Fibroblast of skin of left quadriceps (primary cell): ENCODE data around the gene DNM3.

ENCODE experiments used
- DNase-seq, 2 experiments: peaks; one replicate each; pipeline ENCODE4 v3.0.0-alpha.2; 2013; ENCODE audit warnings: low read depth in 2 of 2

Gene DNM3

GRCh38 chr1:172393354-172393753 is 552.1 kb downstream of the DNM3 start:
- no peak for DNase-seq

DNA sequence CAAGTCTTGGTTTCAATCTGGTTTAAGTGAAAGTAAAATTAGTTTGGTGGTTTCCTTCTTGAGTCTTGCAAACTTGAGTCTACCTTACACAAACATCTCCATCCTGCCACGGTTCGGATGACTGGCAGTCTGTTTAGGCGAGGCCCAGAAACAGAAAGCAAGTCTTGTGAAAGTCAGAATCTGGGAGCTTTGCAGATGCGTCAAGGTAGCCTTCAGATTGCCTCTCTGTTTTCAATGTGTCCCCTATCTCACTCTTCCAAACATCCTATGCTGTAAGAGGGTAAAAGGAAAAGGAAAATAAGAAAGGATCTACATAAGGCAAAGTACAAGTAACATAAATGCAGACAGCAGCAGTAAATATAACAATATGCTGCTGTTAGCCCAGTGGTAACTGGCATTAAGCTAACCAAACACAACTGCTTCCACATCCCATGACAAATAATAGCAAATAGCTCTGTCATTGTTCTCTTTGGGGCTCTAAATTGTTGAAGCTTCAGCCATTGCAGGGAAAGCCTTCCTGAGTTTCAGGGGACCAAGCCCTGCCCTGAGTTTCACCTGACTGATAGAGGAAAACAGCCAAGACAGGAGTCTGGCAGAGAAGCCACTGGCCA is 552.9 kb downstream of the DNM3 start:
- no peak for DNase-seq

DNA sequence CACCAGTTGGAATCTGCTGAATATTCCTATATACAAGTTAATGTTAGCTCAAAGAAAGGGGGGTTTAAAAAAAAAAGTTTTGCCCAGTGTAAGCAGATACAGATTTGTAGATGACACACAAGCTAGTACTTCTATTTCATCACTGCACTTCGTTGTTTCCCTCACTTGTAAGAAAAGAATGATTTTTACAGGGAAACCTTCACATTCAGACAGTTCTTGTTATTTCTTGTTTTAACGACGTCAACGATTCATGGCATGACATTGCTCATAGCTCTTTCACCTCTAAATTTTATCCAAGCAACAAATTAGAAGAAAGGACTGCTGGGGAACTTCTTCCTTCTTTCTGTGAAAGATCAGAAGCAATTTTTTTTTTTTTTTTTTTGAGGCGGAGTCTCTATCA is 553.5 kb downstream of the DNM3 start:
- no peak for DNase-seq

DNA sequence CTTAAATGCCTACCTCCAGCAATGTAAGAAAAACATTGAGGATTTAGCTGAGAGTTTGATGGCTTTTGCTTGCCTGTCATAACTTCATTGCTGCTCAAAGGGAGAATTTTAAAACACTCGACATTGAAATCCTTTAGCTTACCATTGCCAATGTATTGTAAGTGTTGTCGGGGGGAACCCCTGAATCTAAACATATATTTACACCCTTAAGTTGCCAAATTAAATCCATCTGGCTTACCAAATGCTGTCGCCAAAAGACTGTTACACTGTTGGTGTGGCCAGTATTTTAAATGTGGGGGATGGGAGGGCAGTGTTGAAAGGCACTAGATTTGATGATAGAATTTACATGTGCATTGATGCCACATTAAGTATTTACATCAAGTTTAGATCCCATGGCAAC is 554.3 kb downstream of the DNM3 start:
- no peak for DNase-seq

GRCh38 chr1:172397221-172397620 is 555.9 kb downstream of the DNM3 start:
- DNase-seq = no peak

- DNase-seq = no peak
Observed at GRCh38 chr1:172397633-172398032, 556.3 kb downstream of the DNM3 start.

DNA sequence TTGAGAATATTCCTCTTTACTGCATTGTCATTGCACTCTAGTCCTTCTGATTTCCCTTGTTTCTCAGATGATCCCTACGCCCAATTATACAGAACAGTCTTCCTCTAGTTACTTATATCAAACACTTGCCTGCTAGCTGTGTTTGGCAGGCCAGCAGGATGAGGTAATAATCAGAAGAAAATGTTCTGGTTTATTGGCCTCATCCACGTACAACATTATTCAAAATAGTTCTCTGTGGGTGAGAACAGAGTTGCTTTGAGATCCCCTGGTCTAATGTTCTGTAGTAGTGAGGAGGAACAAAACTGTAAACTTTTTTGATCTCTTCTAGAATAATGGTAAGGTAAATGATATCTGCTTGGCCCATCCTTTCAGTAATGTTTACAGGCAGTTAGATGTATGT is 556.9 kb downstream of the DNM3 start:
- no peak for DNase-seq

- peak; percentile 95 for DNase-seq
Observed at GRCh38 chr1:172398970-172399755, 557.9 kb downstream of the DNM3 start.

- DNase-seq = no peak
Observed at GRCh38 chr1:172399756-172400721, 558.7 kb downstream of the DNM3 start.

DNA sequence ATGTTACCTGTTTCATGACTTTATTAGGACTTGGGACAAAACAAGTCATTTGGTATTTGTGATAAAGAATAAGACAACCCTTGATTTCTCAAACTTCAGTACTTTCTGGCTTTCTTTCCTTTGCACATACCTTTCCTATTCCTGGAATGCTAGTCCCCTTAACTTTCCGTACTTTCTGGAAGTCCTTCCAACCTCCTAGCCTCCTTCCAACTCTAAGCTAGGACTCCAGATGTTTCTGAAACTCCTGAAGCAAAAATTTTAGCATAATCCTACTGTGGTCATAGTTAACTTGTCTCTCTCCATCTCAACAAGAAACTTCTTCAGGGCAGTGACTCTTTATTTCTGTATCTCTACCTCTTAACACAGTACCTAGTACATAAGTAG is 559.4 kb downstream of the DNM3 start:
- no peak for DNase-seq

DNA sequence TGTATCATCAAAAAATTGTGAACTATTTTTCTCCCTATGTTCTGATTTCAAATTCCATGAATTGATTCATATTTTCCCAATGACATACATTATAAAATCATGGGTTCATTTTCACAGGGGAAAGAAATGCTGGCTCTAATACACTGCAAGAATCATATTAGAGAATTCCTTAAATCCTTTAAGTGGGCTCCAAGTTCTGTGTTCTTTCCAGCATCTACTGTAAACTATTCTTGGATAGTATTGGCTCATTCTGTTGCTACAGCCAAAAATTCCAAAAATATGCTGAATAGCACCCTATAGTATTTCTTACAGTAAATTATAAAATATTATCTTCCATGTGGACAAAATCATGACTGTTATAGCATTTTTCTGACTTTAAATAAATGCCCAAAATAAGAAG is 560.2 kb downstream of the DNM3 start:
- DNase-seq = no peak

DNA sequence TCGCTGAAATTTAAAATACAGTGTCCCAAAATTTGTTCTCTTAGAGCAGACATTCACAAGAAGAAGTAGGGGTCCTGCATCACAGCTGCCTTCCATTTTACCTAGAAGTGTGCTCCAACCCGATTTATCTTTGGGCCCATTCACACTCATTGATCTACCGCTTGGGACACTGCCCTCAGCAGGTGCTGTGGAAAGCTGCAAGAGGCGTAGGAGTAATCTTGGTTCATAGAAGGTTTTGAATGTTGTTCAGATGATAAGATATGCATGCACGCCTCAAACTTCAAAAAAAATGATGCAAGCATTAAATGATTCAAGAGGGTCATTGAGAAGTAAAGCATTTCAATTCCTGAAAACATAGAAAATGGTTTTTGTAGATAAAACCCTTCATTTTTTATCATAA is 560.6 kb downstream of the DNM3 start:
- no peak for DNase-seq

DNA sequence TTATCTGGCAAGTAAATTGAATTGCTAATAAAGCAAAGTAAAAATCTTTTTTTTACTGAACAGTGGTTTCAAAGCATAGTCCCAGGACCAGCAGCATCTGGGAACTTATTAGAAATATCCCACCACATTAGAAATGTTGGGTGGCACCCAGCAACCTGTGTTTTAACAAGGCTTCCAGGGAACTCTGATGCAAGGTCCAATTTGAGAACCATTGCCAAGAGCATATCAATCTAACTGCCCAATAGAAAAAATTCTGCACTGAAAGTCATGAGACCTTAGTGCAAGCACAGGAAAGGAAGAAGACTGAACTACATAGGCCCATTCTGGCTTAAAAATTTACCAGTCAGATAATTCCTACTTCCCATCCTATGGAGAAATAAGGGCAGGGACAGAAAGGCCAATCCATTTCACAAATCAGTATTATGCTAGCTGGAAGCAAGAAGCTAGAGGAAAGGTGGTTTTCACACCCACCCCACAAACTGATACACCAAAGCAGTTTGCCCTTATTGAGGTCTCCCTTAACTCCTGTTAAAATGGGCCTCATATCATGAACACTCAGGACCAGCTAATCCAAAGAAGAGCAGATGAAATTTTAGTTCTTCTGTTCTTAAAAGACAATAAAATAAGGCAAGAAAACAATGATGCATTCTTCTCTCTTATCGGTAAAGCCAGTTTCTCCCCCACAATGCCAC is 561.7 kb downstream of the DNM3 start:
- no peak for DNase-seq

- peak; percentile 54 to 59 for DNase-seq
Observed at GRCh38 chr1:172404121-172404520, 562.8 kb downstream of the DNM3 start.

DNA sequence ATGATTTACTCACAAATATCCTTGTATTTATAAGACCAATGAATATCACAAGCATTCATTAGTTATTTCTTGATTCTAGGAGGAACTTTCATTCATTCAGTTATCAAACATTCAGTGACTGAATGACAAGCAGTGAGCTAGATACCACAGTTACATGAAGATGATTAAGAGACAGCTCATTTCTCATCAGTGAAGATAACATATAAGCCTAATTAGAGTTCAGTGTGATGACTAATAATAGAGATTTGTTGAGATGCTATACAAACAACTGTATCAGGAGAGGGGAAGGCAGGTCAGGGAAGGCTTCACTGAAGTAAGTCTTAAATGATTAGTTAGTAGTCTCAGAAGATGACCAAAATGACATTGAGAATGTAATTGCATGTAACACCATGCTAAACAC is 564.6 kb downstream of the DNM3 start:
- no peak for DNase-seq

- no peak for DNase-seq
Observed at GRCh38 chr1:172406968-172407367, 565.7 kb downstream of the DNM3 start.

DNA sequence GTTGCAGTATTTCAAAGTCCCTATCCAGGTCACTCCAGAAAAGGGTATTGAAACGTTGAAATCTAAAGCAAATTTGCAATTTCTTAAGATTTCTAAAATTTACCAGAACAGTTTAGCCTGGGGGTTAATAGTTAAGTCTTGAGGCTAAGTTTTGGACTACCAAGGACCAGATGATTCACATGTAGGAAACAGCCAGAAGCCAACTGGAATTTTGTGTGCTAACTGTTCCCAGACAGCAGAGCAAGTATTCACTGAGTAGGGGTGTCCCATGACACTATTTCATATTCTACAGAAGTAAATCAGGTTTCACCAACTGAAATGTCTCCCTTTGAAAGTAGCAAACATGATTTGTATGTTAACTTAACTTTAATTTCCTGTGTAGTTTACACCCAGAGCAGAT is 567.7 kb downstream of the DNM3 start:
- no peak for DNase-seq

DNA sequence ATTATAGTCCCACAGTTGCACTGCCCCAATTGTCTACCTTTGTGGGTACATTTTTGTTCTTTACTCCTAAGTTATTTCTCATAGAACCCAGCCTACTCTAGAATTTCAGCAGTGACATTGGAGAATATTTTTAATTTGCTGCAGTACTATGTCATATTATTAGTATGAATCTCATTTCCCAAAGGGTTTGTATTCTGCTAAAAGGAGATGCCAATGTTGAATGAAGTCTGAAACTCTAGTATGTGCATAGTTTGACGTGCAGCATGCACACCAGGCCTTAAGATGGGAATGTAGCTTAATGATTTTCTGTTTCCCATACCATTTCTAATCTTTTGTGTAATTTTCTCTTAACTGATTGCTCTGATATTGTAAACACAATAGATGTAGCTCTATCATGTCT is 568.7 kb downstream of the DNM3 start:
- DNase-seq = no peak

DNA sequence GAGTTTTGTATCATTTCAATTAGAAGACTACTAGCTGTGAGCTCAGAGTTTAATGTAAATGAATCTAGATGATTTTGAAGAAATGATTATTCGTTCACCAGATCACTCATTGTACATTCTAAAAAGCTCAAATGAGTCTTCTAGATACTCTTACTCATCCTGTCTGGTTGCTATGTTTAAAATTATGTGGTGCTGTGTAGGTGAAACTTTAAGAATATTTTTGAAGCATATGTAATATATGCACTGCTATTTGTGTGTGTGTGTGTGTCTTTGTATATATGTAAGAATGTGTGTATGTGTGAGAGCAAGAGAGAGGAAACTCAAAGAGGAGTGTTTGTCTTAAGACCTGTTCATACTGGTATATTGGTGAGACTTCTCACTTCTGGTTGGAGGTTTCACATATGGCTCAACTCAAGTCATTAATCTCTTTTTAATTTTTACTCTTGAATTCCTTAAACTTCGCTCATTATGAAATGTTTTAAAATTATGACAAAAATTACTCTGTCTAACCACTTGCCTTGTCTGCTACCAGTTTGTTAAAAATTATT is 570.6 kb downstream of the DNM3 start:
- DNase-seq = no peak

DNA sequence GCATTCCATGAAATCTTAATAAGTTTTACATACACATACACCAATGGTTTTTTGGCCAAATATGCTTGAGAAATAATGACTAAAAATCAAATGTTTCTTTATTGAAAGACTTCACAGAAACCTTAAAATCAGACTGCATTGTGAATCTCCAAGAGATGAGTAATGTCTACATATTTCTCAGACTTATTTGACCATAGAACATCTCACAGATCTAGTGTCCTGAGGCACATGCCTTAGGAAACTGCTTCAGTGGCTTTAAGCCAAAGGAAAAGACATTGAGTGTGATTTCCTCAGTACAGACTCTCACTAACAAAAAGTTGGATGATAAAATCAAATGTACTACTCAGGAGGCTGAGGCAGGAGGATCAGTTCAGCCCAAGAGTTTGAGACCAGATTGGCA is 573.0 kb downstream of the DNM3 start:
- DNase-seq = no peak

DNA sequence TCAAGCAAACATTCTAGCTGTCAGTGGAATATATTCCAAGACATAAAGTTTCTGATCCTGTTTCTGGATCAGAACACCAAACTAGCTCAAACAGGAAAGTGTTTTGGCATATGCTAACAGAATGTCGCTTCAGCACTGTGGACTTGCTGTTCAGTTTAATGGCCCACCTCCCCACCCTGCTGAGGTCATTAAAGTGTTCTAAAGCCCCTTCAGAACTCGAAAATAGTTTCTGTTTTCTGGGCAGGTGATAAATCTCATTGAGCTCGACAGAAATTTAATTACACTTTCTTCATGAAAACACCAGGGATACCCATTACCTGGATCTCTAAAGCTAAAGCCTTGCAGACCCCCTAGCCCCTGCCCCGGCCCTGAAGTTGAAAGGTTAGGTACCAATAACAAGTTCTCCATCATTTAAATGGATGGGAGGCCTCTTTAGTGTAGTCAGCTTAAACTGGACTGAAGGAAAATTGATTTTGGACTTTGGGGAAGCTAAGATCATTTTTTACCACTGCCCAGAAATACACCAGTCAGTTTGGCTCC is 575.3 kb downstream of the DNM3 start:
- no peak for DNase-seq
